DOHH2 (cell line): Measurements from ENCODE around the gene BRPF3.

Source experiments
- H3F3A ChIP-seq: fragments of 200-600 bp; sonication (generic), shearing (Covaris generic); 2 replicates; pipeline ENCODE4 v1.6.0; 2016; ENCODE audit warnings: antibody characterized with exemption, mild to moderate bottlenecking; ENCODE audit not compliant: control insufficient read depth, insufficient read depth
- H3K27ac ChIP-seq: fragments of 200-600 bp; sonication (generic); 2 replicates; pipeline ENCODE4 v1.5.1; 2014; ENCODE audit warnings: low read depth, mild to moderate bottlenecking, low read length, moderate library complexity
- H3K27me3 ChIP-seq: fragments of 200-600 bp; sonication (generic); 2 replicates; pipeline ENCODE4 v1.6.1; 2014; ENCODE audit warnings: mild to moderate bottlenecking, low read length, mixed read lengths; ENCODE audit not compliant: control insufficient read depth
- H3K36me3 ChIP-seq: fragments of 200-600 bp; sonication (generic); 2 replicates; pipeline ENCODE4 v1.6.1; 2014; ENCODE audit warnings: mild to moderate bottlenecking, low read length, moderate library complexity, mixed read lengths; ENCODE audit not compliant: control insufficient read depth
- H3K4me1 ChIP-seq: fragments of 200-600 bp; sonication (generic); 2 replicates; pipeline ENCODE4 v1.6.1; 2014; ENCODE audit warnings: mild to moderate bottlenecking, low read length, mixed read lengths; ENCODE audit not compliant: control insufficient read depth
- H3K4me2 ChIP-seq: fragments of 200-600 bp; sonication (generic); 2 replicates; pipeline ENCODE4 v1.6.0; 2014; ENCODE audit warnings: mild to moderate bottlenecking, low read length, moderate library complexity
- H3K4me3 ChIP-seq: fragments of 200-600 bp; sonication (generic); 2 replicates; pipeline ENCODE4 v1.5.1; 2014; ENCODE audit warnings: mild to moderate bottlenecking, low read length, mixed read lengths
- H3K79me2 ChIP-seq: fragments of 200-600 bp; sonication (generic); 2 replicates; pipeline ENCODE4 v1.6.1; 2014; ENCODE audit warnings: mild to moderate bottlenecking, low read length, mixed read lengths; ENCODE audit not compliant: control insufficient read depth
- H3K9me2 ChIP-seq: fragments of 200-600 bp; sonication (generic); replicated peaks from 2 replicates; pipeline ENCODE4 v1.6.1; 2014; ENCODE audit warnings: mild to moderate bottlenecking, low read length, mixed read lengths; ENCODE audit not compliant: control insufficient read depth
- H3K9me3 ChIP-seq: fragments of 200-600 bp; sonication (generic); 2 replicates; pipeline ENCODE4 v1.6.1; 2014; ENCODE audit warnings: antibody characterized with exemption, low read length, mixed read lengths; ENCODE audit not compliant: control insufficient read depth, insufficient read depth
- H4K20me1 ChIP-seq: fragments of 200-600 bp; sonication (generic); 2 replicates; pipeline ENCODE4 v1.6.0; 2014; ENCODE audit warnings: low read depth, mild to moderate bottlenecking, antibody characterized with exemption, low read length, moderate library complexity; ENCODE audit not compliant: control insufficient read depth, insufficient read depth
- EZH2phosphoT487 ChIP-seq: fragments of 200-600 bp; sonication (generic); IDR thresholded peaks from 2 replicates; pipeline ENCODE4 v1.6.1; 2017; ENCODE audit warnings: borderline replicate concordance, mild to moderate bottlenecking, antibody characterized with exemption, low read length, moderate library complexity, mixed read lengths
- TF ChIP-seq, protein P1 (sequence below): fragments of 200-600 bp; sonication (generic); IDR thresholded peaks from one replicate; pipeline ENCODE4 v1.5.1; 2014; ENCODE audit warnings: antibody characterized with exemption, mild to moderate bottlenecking, low read depth, low read length; ENCODE audit not compliant: poor library complexity, severe bottlenecking

BRPF3 gene

DNA sequence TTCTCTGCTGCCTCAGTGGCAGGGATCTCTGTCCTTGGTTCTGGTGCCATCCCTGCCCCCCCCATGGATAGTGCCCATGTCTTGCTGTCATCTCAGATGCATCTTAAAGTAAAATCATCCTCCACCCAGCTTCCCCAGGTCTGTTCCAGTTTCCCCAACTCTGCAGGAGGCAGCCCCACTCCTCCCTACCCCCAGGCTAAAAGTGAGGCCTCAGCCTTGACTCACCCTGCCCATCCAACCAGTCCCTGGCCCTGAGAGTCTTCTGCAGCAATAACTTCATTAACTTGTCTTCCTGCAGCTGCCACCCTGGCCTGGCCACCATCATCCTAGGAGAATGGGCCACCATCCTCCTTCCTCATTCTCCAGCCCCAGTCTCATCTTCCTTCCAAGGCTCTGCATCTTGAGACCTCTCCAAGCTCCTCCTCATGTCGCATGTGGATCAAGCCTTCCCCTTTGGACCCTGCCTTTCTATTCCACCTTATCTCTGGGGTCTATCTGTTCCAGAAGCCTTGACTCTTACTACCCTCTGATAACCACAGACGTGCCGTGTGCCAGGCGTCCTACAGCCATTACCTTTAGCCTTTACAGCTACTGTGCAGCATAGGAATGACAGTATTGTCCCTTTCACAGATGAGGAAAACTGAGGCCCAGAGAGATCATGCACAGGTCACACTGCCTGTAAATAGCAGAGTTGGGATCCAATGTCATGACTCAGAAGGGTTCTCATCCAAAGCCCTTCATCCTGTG, 71.4 kb downstream of the BRPF3 start:
- Histone ChIP-seq H3K4me2 (no peak overlapping the region), H3K9me3 (no peaks in the 10 kb centered on the region), H4K20me1 (no peaks in the 10 kb centered on the region), H3F3A (no peaks in the 10 kb centered on the region), H3K4me1 (no peaks in the 10 kb centered on the region), H3K27me3 (peaks cover 10% of the 10 kb centered on the region; the same call in 1 of the 2 replicates), H3K36me3 (no peaks in the 10 kb centered on the region), H3K27ac (no peak overlapping the region), H3K9me2 (no peaks in the 10 kb centered on the region), H3K79me2 (no peaks in the 10 kb centered on the region), H3K4me3 (no peak overlapping the region)
- TF ChIP-seq, protein P1, sequence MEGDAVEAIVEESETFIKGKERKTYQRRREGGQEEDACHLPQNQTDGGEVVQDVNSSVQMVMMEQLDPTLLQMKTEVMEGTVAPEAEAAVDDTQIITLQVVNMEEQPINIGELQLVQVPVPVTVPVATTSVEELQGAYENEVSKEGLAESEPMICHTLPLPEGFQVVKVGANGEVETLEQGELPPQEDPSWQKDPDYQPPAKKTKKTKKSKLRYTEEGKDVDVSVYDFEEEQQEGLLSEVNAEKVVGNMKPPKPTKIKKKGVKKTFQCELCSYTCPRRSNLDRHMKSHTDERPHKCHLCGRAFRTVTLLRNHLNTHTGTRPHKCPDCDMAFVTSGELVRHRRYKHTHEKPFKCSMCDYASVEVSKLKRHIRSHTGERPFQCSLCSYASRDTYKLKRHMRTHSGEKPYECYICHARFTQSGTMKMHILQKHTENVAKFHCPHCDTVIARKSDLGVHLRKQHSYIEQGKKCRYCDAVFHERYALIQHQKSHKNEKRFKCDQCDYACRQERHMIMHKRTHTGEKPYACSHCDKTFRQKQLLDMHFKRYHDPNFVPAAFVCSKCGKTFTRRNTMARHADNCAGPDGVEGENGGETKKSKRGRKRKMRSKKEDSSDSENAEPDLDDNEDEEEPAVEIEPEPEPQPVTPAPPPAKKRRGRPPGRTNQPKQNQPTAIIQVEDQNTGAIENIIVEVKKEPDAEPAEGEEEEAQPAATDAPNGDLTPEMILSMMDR, result no peak
- no peak for TF ChIP-seq EZH2phosphoT487

DNA sequence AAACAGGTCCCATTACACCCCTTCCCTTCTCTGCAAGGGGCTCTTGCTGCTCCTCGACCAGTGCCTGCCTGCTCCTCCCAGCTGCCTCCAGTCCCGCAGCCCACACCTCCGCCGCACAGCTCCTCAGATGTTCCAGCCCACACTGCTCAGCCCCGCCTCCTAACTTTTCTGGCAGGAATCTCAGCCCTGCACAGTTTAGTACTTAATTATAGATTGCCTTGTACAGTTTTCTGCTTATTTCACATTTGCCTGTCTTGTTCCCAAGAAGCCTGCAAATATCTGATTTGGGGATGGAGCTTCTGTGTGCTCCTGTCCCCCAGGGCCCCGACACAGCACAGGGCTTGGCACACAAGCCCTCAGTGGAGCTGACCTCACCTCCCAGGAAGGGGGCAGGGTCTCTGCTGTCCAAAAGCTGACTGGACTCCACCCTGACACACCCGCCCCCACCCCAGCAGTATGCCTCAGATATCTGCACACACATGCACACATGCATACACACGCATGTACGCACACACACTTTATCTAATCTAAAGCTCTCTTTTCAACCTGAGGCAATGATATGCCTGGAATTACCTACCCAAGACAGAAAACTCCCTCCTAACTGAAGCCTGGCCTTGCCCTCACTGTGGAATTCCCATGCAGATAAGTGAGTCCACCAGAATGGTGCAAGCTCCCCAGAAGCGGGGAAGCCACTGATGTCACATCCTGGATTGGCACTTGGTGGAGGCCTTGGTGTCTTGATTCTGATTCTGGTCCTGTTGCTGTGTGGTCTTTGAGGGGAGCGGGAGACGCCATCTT, 72.1 kb downstream of the BRPF3 start:
- no peak overlapping the region for H3K4me2 ChIP-seq
- H3K9me2 ChIP-seq, result no peaks in the 10 kb centered on the region
- no peaks in the 10 kb centered on the region for H3K36me3 ChIP-seq
- no peak for TF ChIP-seq EZH2phosphoT487
- TF ChIP-seq, protein P1, result no peak
- no peaks in the 10 kb centered on the region for H4K20me1 ChIP-seq
- H3K4me1 ChIP-seq, result no peaks in the 10 kb centered on the region
- H3K4me3 ChIP-seq, result no peak overlapping the region
- H3F3A ChIP-seq, result no peaks in the 10 kb centered on the region
- H3K27ac ChIP-seq, result no peak overlapping the region
- no peaks in the 10 kb centered on the region for H3K79me2 ChIP-seq
- H3K27me3 ChIP-seq, result peaks cover 10% of the 10 kb centered on the region; the same call in 1 of the 2 replicates
- H3K9me3 ChIP-seq, result no peaks in the 10 kb centered on the region

DNA sequence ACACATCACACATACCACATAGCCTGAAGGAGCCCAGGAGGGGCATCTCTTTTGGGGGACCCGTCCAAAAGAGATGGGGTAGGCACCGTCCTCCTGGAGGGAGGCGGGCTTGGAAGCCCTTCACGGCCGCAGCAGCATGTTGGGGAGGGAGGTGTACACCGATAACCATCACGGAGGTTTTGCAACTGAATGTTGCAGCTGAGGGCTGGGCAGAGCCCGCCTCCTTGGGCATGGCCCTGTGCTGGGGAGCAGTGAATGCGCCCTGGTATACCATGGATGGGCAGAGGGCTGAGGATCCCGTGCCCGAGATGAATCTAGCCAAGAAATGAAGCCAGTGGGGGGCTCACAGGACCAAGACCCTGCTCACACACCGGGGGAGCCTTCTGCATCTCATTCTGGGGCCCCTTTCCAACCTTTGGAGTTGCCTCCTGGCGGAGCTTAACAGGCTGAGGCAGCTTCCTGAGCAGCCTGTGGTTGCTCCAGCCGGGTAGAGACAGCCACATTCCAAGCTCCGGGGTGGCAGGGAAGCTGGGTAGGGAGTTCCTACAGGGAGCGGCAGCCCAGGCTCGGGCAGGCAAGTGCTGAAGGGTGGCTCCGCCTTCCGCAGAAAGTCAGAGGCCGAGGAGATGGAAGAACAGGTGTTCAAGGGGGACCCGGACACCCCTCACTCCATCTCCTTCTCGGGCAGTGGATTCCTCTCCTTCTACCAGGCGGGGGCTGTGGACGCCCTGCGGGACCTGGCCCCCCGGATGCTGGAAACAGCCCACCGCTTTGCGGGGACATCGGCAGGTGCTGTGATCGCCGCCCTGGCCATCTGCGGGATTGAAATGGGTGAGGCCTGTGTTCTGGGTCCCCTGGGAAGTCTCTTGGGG, 73.5 kb downstream of the BRPF3 start, which contains the start of gene PNPLA1:
Gene PNPLA1, plus strand, starts transcription at position 227 of the 872 bp plus-strand sequence. Its CDS starts 400 bp downstream, at position 627.
- peaks cover 15% of the 10 kb centered on the region for H3K27me3 ChIP-seq

More for the DNA sequence above, 73.5 kb downstream of the BRPF3 start, which contains the start of gene PNPLA1:
- Histone ChIP-seq H3F3A (no peaks in the 10 kb centered on the region), H3K4me2 (no peak within 1 kb of the TSS), H4K20me1 (no peaks in the 10 kb centered on the region), H3K4me3 (no peak within 1 kb of the TSS), H3K4me1 (no peaks in the 10 kb centered on the region), H3K27ac (no peak within 1 kb of the TSS), H3K9me2 (no peaks in the 10 kb centered on the region), H3K36me3 (no peaks in the 10 kb centered on the region), H3K9me3 (no peaks in the 10 kb centered on the region), H3K79me2 (no peaks in the 10 kb centered on the region)
- TF ChIP-seq, protein P1, result no peak
- no peak for TF ChIP-seq EZH2phosphoT487
